ENCODE measurements around the gene FBXO10. TPM values are rescaled to one million over a fixed set of nuclear protein-coding genes. Genes with fewer than 3 reads are reported as not detected.

Gene FBXO10
- total and polyA plus RNA-seq, 9 donors: 3.0 to 7.2 (median 4.7) TPM

GRCh38 chr9:37592108-37592951 lies 16.1 kb upstream of the FBXO10 start, which contains the start of gene TOMM5:
TOMM5 (minus strand) TSS chr9:37592597; CDS start chr9:37592532, 65 bp downstream.
- TF ChIP-seq EP300 (IDR thresholded peaks at IDR 0.05) (no peak), POLR2A (IDR thresholded peaks at IDR 0.05) (peak; percentile 64)
- Histone ChIP-seq H3K4me1 (ENCODE audit: insufficient read depth) (peaks cover 5% of the 10 kb centered on the region), H3K27ac (peak within 1 kb of the TSS in 1 of 2 donors; percentile 58), H3K36me3 (no peaks in the 10 kb centered on the region), H3K27me3 (no peaks in the 10 kb centered on the region), H3K4me3 (peak within 1 kb of the TSS; percentile 71), H3K9me3 (no peaks in the 10 kb centered on the region)
- WGBS, 3 donors: 0% methylated on average over 70 to 72 of the region's 72 CpGs
- DNase-seq: peak; percentile 87 to 93 (median 90)
- intact Hi-C loops (cut with DNase I): no loop called here

DNA sequence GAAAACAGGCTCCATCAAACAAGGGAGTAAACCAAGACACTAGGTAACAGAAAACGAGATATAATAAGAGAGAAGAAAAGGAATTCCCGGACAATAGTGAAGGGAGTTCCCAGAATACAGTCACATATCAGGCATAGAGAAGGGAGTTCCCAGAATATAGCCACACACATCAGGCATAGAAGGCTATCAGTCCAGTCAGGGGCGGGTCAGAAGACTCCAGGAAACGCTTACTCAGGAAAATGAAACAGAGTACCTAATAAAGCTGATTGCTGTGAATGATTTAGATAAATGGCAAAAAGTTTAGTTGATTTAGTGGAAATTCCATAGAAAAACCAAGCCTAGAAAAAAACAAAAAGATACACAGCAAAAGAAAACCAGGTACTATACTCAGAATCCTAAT lies 11.3 kb upstream of the FBXO10 start:
- no peaks in the 10 kb centered on the region for H3K9me3 ChIP-seq
- no peak overlapping the region for H3K27ac ChIP-seq
- H3K27me3 ChIP-seq: no peaks in the 10 kb centered on the region
- H3K4me3 ChIP-seq: no peak overlapping the region
- peaks cover 4% of the 10 kb centered on the region for H3K4me1 ChIP-seq (ENCODE audit: insufficient read depth)
- H3K36me3 ChIP-seq: no peaks in the 10 kb centered on the region
- no peak for TF ChIP-seq EP300 (IDR thresholded peaks at IDR 0.05)
- TF ChIP-seq, protein P1, sequence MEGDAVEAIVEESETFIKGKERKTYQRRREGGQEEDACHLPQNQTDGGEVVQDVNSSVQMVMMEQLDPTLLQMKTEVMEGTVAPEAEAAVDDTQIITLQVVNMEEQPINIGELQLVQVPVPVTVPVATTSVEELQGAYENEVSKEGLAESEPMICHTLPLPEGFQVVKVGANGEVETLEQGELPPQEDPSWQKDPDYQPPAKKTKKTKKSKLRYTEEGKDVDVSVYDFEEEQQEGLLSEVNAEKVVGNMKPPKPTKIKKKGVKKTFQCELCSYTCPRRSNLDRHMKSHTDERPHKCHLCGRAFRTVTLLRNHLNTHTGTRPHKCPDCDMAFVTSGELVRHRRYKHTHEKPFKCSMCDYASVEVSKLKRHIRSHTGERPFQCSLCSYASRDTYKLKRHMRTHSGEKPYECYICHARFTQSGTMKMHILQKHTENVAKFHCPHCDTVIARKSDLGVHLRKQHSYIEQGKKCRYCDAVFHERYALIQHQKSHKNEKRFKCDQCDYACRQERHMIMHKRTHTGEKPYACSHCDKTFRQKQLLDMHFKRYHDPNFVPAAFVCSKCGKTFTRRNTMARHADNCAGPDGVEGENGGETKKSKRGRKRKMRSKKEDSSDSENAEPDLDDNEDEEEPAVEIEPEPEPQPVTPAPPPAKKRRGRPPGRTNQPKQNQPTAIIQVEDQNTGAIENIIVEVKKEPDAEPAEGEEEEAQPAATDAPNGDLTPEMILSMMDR (IDR thresholded peaks at IDR 0.05): no peak
- TF ChIP-seq POLR2A (IDR thresholded peaks at IDR 0.05): no peak
- WGBS, 3 donors: 70 to 84% (median 72%) methylated on average over 4 of the region's 4 CpGs
- intact Hi-C loops (cut with DNase I): no loop called here
- no peak for DNase-seq

GRCh38 chr9:37583522-37584121 lies 7.4 kb upstream of the FBXO10 start:
- 89 to 92% (median 90%) methylated on average over 3 of the region's 3 CpGs for WGBS, 3 donors
- no peak overlapping the region for H3K4me3 ChIP-seq
- no peaks in the 10 kb centered on the region for H3K4me1 ChIP-seq (ENCODE audit: insufficient read depth)
- H3K9me3 ChIP-seq: no peaks in the 10 kb centered on the region
- H3K27ac ChIP-seq: no peak overlapping the region
- TF ChIP-seq EP300 (IDR thresholded peaks at IDR 0.05) (no peak), POLR2A (IDR thresholded peaks at IDR 0.05) (no peak)
- TF ChIP-seq, protein P1 (IDR thresholded peaks at IDR 0.05): no peak
- no peaks in the 10 kb centered on the region for H3K36me3 ChIP-seq
- no peak for DNase-seq
- intact Hi-C loops (cut with DNase I): no loop called here
- no peaks in the 10 kb centered on the region for H3K27me3 ChIP-seq

DNA sequence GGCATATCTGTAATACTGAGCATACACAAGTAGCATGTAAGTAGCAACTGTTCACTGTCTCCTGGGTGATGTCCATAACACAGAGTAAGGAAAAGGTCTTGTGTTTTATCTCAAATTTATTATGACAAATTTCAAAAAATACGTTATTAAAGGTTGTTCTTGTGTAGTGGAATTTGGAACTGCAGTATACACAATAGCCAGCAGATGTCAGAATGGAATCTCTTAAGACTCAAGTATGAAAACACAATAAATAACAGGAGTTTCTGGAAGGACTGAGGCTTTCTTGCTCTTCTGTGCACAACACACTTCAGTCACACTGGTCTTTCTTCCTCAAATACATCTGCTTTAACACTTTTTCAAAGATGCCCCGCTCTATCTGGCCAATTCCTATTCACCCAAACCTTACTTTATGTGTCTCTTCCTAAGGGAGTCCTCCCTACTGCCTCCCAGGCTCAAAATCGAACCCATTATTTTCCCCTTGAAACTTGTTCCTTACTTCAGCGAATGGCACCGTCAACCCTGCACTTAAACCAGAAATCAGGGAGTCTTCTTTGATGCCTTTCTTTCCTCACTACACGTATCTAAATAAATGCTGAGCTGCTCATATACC lies 6.5 kb upstream of the FBXO10 start:
- H3K9me3 ChIP-seq: no peaks in the 10 kb centered on the region
- H3K36me3 ChIP-seq: no peaks in the 10 kb centered on the region
- no peaks in the 10 kb centered on the region for H3K4me1 ChIP-seq (ENCODE audit: insufficient read depth)
- no peak overlapping the region for H3K27ac ChIP-seq
- no peak overlapping the region for H3K4me3 ChIP-seq
- 51 to 64% (median 53%) methylated on average over 6 of the region's 6 CpGs for WGBS, 3 donors
- intact Hi-C loops (cut with DNase I): no loop called here
- DNase-seq: no peak
- no peaks in the 10 kb centered on the region for H3K27me3 ChIP-seq
- no peak for TF ChIP-seq POLR2A (IDR thresholded peaks at IDR 0.05)
- TF ChIP-seq, protein P1 (IDR thresholded peaks at IDR 0.05): peak in 2 of 3 donors; percentile 40 to 44
- TF ChIP-seq EP300 (IDR thresholded peaks at IDR 0.05): no peak
